ENCODE results near the gene PXDN.

GRCh38 chr2:1777781-1778180, 33.5 kb upstream of the PXDN start:
- TF ChIP-seq POLR2A (IDR thresholded peaks at IDR 0.05; ENCODE audit: low read length) (no peak), GATA1 (IDR thresholded peaks at IDR 0.05; ENCODE audit: low read depth, low read length) (no peak)
